Breast epithelium (tissue), 4 donors: ENCODE results near the gene LCP1. TPM values are rescaled to one million over a fixed set of nuclear protein-coding genes. Genes with fewer than 3 reads are reported as not detected.
A peak's percentile ranks its signal among the peaks of the same experiment; 100 is the strongest.

Source experiments
- DNase-seq, 2 donors: peaks; one replicate each; pipeline ENCODE4 v3.0.0-alpha.2; 2019; ENCODE audit warnings: low spot score in 2 of 2
- H3K27ac ChIP-seq, 2 donors: fragments of 200-600 bp; sonication (generic) in 1 of 2; one replicate each; pipeline ENCODE4 v1.5.1; 2016 to 2019; ENCODE audit warnings: mild to moderate bottlenecking in 1 of 2
- H3K27me3 ChIP-seq, 2 donors: fragments of 200-600 bp; sonication (generic) in 1 of 2; one replicate each; pipeline versions ENCODE4 v1.5.1 to v1.6.0; 2017 to 2019; ENCODE audit warnings: control low read depth in 1 of 2, mild to moderate bottlenecking in 1 of 2
- H3K36me3 ChIP-seq: fragments of 200-600 bp; one replicate; pipeline ENCODE4 v1.5.1; 2019
- H3K4me1 ChIP-seq, 2 donors: fragments of 200-600 bp; sonication (generic); one replicate each; pipeline ENCODE4 v1.5.1; 2016 to 2019; ENCODE audit warnings: control low read depth in 1 of 2
- H3K4me3 ChIP-seq, 3 donors: fragments of 200-600 bp; sonication (generic); 1 replicate in 2 of 3; 2 replicates in 1 of 3; pipeline ENCODE4 v1.5.1; 2016 to 2019; ENCODE audit warnings: mild to moderate bottlenecking in 3 of 3, moderate library complexity in 2 of 3
- H3K9me3 ChIP-seq, 2 donors: fragments of 200-600 bp; sonication (generic) in 1 of 2; one replicate each; pipeline ENCODE4 v1.5.1; 2016 to 2019; ENCODE audit warnings: control low read depth in 1 of 2
- POLR2A ChIP-seq: fragments of 450-650 bp; IDR thresholded peaks from one replicate; pipeline ENCODE4 v1.6.1; 2016; ENCODE audit warnings: antibody characterized with exemption, mild to moderate bottlenecking, moderate library complexity
- POLR2AphosphoS5 ChIP-seq, 3 donors: sonication (generic); formaldehyde crosslinking; IDR thresholded peaks; one replicate each; pipeline ENCODE4 v1.6.1; 2017; ENCODE audit warnings: antibody characterized with exemption in 3 of 3
- intact Hi-C: fragments of 100-400 bp; cut with DNase I; formaldehyde crosslinking; loops from one replicate; pipeline ENCODE4 v1.15.1; 2023; ENCODE audit warnings: low total_unique reads
- total RNA-seq, 3 donors: library from RNA; depleted of rRNA; stranded (reverse); fragments of >200 nt; gene quantifications; one replicate each; pipeline ENCODE4 v1.1.0, GENCODE V29; 2016
- TF ChIP-seq, protein P1 (sequence below), 3 donors: fragments of 450-650 bp; IDR thresholded peaks; one replicate each; pipeline ENCODE4 v1.5.1; 2016 to 2017; ENCODE audit warnings: antibody characterized with exemption in 3 of 3, mild to moderate bottlenecking in 3 of 3, moderate library complexity in 3 of 3

Gene LCP1
- total RNA-seq, 3 donors from 2014 or later, result 28.2 to 94.9 (median 61.3) TPM

DNA sequence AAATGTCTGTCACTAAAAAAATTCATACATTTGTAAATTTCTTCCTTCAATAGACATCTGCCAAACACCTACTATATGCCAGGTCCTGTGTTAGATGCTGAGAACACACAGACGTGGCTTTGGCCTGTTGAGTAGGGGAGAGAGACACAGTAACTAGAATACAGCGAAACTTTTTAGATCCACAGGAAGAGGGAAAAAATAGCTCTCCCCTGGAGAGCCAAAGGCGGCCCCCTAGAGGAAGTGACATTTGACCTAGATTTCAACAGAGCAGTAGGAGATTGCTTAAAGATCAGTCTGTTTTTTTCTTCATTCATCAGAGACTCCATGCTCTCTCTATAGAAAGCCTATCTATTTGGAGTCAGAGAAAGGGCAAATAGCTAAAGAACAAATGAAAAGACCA is 11.3 kb downstream of the LCP1 start:
- Histone ChIP-seq H3K4me3 (no peak overlapping the region), H3K27me3 (no peaks in the 10 kb centered on the region), H3K9me3 (no peaks in the 10 kb centered on the region), H3K36me3 (no peaks in the 10 kb centered on the region), H3K27ac (peak overlapping the region; percentile 25 to 41), H3K4me1 (no peaks in the 10 kb centered on the region)
- intact Hi-C loops, result no loop called here
- DNase-seq, result no peak
- TF ChIP-seq, protein P1, sequence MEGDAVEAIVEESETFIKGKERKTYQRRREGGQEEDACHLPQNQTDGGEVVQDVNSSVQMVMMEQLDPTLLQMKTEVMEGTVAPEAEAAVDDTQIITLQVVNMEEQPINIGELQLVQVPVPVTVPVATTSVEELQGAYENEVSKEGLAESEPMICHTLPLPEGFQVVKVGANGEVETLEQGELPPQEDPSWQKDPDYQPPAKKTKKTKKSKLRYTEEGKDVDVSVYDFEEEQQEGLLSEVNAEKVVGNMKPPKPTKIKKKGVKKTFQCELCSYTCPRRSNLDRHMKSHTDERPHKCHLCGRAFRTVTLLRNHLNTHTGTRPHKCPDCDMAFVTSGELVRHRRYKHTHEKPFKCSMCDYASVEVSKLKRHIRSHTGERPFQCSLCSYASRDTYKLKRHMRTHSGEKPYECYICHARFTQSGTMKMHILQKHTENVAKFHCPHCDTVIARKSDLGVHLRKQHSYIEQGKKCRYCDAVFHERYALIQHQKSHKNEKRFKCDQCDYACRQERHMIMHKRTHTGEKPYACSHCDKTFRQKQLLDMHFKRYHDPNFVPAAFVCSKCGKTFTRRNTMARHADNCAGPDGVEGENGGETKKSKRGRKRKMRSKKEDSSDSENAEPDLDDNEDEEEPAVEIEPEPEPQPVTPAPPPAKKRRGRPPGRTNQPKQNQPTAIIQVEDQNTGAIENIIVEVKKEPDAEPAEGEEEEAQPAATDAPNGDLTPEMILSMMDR (IDR thresholded peaks at IDR 0.05), result no peak
- TF ChIP-seq POLR2A (no peak), POLR2AphosphoS5 (IDR thresholded peaks at IDR 0.05) (no peak)

DNA sequence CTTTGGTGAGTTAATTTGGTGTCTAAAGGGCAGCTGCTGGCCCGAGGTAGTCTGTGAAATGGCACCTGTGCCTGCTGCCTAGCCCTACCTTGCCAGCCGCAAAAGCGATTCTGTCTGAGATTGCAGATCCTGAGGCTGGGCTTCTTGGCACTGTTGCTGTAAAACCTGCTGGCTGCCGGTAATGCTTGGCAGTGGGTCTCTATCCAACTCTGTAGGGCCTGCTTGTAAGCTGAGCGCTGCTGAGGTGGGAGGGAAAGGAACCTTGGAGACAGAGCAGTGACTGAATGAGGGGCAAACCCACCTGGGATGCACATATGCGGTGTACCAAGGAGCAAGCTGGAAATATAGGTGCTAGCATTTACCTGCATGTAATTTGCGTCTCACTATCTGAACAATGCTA is 11.7 kb downstream of the LCP1 start:
- no peak overlapping the region for H3K4me3 ChIP-seq
- no peak for TF ChIP-seq POLR2A
- no peak for TF ChIP-seq POLR2AphosphoS5 (IDR thresholded peaks at IDR 0.05)
- TF ChIP-seq, protein P1 (IDR thresholded peaks at IDR 0.05), result no peak
- H3K36me3 ChIP-seq, result no peaks in the 10 kb centered on the region
- H3K9me3 ChIP-seq, result no peaks in the 10 kb centered on the region
- peak overlapping the region; percentile 25 to 41 for H3K27ac ChIP-seq
- intact Hi-C loops, result no loop called here
- H3K4me1 ChIP-seq, result no peaks in the 10 kb centered on the region
- H3K27me3 ChIP-seq, result no peaks in the 10 kb centered on the region
- no peak for DNase-seq

DNA sequence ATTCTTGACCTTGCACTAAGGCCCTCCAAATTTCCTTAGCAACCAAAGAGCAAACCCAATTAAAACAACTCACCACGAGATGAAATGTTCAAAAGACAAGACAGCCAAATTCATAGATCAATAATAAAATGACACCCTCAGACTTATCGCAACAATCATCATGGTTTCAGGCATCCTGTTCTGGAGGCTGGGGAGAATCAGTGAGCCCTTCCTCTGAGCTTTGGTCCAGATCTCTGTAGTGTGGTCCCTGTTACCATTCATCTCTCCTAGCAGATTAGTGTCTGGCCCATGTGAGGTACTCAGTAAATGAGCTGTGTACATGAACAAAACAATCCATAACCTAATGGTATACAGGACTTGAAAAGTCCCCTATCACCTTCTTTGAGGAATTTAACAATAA is 12.2 kb downstream of the LCP1 start:
- H3K4me3 ChIP-seq, result no peak overlapping the region
- no peaks in the 10 kb centered on the region for H3K4me1 ChIP-seq
- TF ChIP-seq POLR2A (no peak), POLR2AphosphoS5 (IDR thresholded peaks at IDR 0.05) (no peak)
- TF ChIP-seq, protein P1 (IDR thresholded peaks at IDR 0.05), result no peak
- H3K27ac ChIP-seq, result peak overlapping the region in 1 of 2 donors; percentile 41
- no peaks in the 10 kb centered on the region for H3K27me3 ChIP-seq
- no peaks in the 10 kb centered on the region for H3K36me3 ChIP-seq
- H3K9me3 ChIP-seq, result no peaks in the 10 kb centered on the region
- intact Hi-C loops, result no loop called here
- DNase-seq, result no peak

DNA sequence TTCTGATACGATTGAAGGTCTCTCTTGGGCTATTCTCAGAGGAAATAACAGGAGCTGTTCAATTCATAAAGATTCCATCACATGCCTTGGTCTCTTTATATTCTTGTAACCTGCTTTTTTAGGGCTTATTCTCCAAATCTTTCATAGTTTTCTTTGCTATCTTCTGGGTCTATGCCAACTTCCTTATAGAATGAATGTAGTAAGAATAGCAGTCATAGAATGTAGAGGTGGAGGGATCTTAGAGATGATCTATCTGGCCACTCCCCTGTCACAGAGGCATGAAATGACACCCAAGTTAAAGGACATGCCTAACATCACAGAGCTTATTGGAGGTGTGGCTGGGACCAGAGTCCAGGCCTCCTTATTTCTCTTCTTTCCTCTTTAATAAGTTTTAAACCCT is 13.2 kb downstream of the LCP1 start:
- TF ChIP-seq POLR2A, result no peak
- Histone ChIP-seq H3K4me3 (no peak overlapping the region), H3K9me3 (no peaks in the 10 kb centered on the region), H3K36me3 (no peaks in the 10 kb centered on the region), H3K4me1 (no peaks in the 10 kb centered on the region), H3K27me3 (no peaks in the 10 kb centered on the region), H3K27ac (peak overlapping the region in 1 of 2 donors; percentile 25)
- intact Hi-C loops, result no loop called here
- no peak for DNase-seq

DNA sequence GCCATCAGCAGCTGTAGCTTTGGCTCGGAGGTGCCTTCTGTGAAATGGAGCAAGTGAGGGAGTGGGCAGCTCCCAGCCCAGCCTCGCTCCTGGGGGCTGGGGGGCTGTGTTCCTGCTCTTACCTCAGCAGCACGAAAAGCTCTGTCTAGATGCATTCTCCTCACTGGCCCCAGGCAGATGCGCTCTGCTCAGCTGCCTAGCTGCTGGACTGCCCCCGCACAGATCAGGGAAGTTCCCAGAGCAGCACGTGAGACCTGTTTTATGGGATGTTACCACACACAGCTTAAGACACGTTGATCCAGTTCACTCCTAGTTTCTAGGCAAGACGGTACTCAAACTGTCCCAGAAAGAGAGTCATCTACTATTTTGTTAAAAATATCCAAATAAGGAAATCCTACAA is 13.6 kb downstream of the LCP1 start:
- Histone ChIP-seq H3K27ac (peak overlapping the region in 1 of 2 donors; percentile 25), H3K4me3 (no peak overlapping the region), H3K27me3 (no peaks in the 10 kb centered on the region), H3K4me1 (no peaks in the 10 kb centered on the region), H3K36me3 (no peaks in the 10 kb centered on the region), H3K9me3 (no peaks in the 10 kb centered on the region)
- TF ChIP-seq POLR2AphosphoS5 (IDR thresholded peaks at IDR 0.05) (no peak), POLR2A (no peak)
- TF ChIP-seq, protein P1 (IDR thresholded peaks at IDR 0.05), result no peak
- intact Hi-C loops, result no loop called here
- peak in 1 of 2 donors; percentile 58 for DNase-seq
